Measurements from ENCODE around the gene THBS2. TPM values are rescaled to one million over a fixed set of nuclear protein-coding genes. Genes with fewer than 3 reads are reported as not detected.

THBS2 gene
- total and polyA plus RNA-seq, 2 of the 8 experiments (the other 6 are each of a cell fraction or from before 2014, with no cell fraction given), result 11.0 to 22.5 TPM

DNA sequence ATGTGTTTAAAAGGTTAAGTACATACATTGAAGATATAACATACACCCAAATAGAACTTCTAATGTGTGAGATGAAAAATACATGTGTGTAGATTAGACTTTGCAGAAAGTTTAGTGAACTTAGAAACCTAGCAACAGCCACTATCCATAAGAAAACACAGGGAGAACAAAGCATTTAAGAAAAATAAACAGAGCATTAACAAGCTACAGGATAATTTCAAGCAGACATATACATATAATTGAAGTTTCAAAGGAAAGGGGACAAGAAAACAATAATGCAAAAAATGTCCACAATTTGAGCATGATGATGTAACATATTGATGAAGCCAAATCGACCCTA, 18.2 kb upstream of the THBS2 start:
- H3K79me1 ChIP-seq (ENCODE audit: low read depth, low read length), result no peaks in the 10 kb centered on the region
- H3K27me3 ChIP-seq (replicated peaks in 1 of 4; ENCODE audit: control insufficient read depth in 3 of 4, extremely low read depth in 1 of 4, insufficient read depth in 3 of 4, low read length in 3 of 4), result no peaks in the 10 kb centered on the region; a peak in 1 of 7 replicates
- H4K8ac ChIP-seq (ENCODE audit: extremely low read depth, insufficient read depth, low read length), result no peak overlapping the region
- ChIA-PET POLR2A (ENCODE audit: partially characterized antibody) (interaction anchor here (1.5 kb wide), 1 partner anchor 20 kb away, joined by 3 read pairs; no protein-coding TSS in a partner anchor), CTCF (ENCODE audit: partially characterized antibody) (interaction anchor here (1.2 to 1.3 kb wide), 2 partner anchors 13 to 49 kb away, joined by 3 read pairs; no protein-coding TSS in a partner anchor)
- no peaks in the 10 kb centered on the region for H3K79me2 ChIP-seq (ENCODE audit: control insufficient read depth in 1 of 2, insufficient read depth in 2 of 2, low read length in 2 of 2)
- H4K5ac ChIP-seq (ENCODE audit: insufficient read length, low read depth, low read length), result no peak overlapping the region
- no peak overlapping the region for H3K4ac ChIP-seq (replicated peaks; ENCODE audit: insufficient read length, low read depth, low read length)
- H3K9me3 ChIP-seq (ENCODE audit: insufficient read depth in 2 of 2, low read depth in 1 of 2, low read length in 1 of 2), result no peaks in the 10 kb centered on the region
- H3K4me3 ChIP-seq (ENCODE audit: extremely low read depth in 1 of 4, insufficient read depth in 2 of 4, low read depth in 3 of 4, low read length in 4 of 4), result no peak overlapping the region
- H2BK15ac ChIP-seq (ENCODE audit: low read length), result no peak overlapping the region
- no peaks in the 10 kb centered on the region for H4K20me1 ChIP-seq (replicated peaks in 1 of 2; ENCODE audit: control insufficient read depth in 1 of 2, insufficient read depth in 2 of 2, low read length in 2 of 2)
- no peak overlapping the region for H2BK120ac ChIP-seq (replicated peaks; ENCODE audit: low read depth, low read length)
- no peak overlapping the region for H3K23ac ChIP-seq (ENCODE audit: insufficient read length)
- H3K27ac ChIP-seq (ENCODE audit: low read depth, low read length), result no peak overlapping the region
- DNase-seq (ENCODE audit: low read depth in 1 of 2, low spot score in 2 of 2) (no peak), FAIRE-seq (no peak)
- H3K14ac ChIP-seq (ENCODE audit: insufficient read length), result no peak overlapping the region
- no peak overlapping the region for H3K9ac ChIP-seq (replicated peaks in 1 of 4; ENCODE audit: extremely low read depth in 1 of 4, low read depth in 3 of 4, low read length in 3 of 4)
- H3K4me2 ChIP-seq (ENCODE audit: insufficient read depth in 1 of 2, low read depth in 2 of 2, low read length in 2 of 2), result no peak overlapping the region
- no peak overlapping the region for H3K56ac ChIP-seq (replicated peaks; ENCODE audit: insufficient read length, low read depth, low read length)
- H2AFZ ChIP-seq (ENCODE audit: low read length), result no peak overlapping the region
- H3K23me2 ChIP-seq (ENCODE audit: low read depth, low read length), result no peaks in the 10 kb centered on the region
- H3K36me3 ChIP-seq (ENCODE audit: control insufficient read depth in 2 of 4, insufficient read depth in 4 of 4, low read length in 3 of 4), result no peaks in the 10 kb centered on the region
- H2BK5ac ChIP-seq (ENCODE audit: low read depth, low read length), result no peak overlapping the region
- no peak overlapping the region for H2BK20ac ChIP-seq (ENCODE audit: low read length)
- H2AK5ac ChIP-seq (ENCODE audit: low read depth, low read length), result no peak overlapping the region
- H3K4me1 ChIP-seq (replicated peaks in 1 of 4; ENCODE audit: control insufficient read depth in 3 of 4, insufficient read depth in 4 of 4, low read length in 3 of 4), result peaks cover 4 to 8% (median 6%) of the 10 kb centered on the region in 4 experiments; a peak in 6 of 7 replicates
- H4K91ac ChIP-seq (replicated peaks; ENCODE audit: insufficient read length, low read length), result no peak overlapping the region
- WGBS, 2 experiments (ENCODE audit: extremely low coverage in 1 of 2, insufficient coverage in 1 of 2, insufficient read length in 1 of 2, insufficient replicate concordance in 2 of 2, low coverage in 1 of 2, low lambda C conversion rate in 2 of 2, missing lambda C conversion rate in 1 of 2), result 72% methylated on average over 1 of the region's 1 CpG; no CpG with 5 or more reads in 1 of the 2 experiments
- no peak overlapping the region for H3K18ac ChIP-seq (ENCODE audit: extremely low read depth, low read length)
- H2BK12ac ChIP-seq (ENCODE audit: low read depth, low read length), result no peak overlapping the region
- TF ChIP-seq RBBP5 (IDR thresholded peaks at IDR 0.05; ENCODE audit: borderline replicate concordance, low read depth, low read length) (no peak), HDAC2 (IDR thresholded peaks at IDR 0.05; ENCODE audit: borderline replicate concordance in 1 of 2, low read depth in 2 of 2, low read length in 2 of 2) (no peak), EZH2 (IDR thresholded peaks at IDR 0.05; ENCODE audit: low read depth, low read length, severe bottlenecking) (no peak), TBP (IDR thresholded peaks at IDR 0.05; ENCODE audit: low read depth, low read length) (no peak), TAF1 (IDR thresholded peaks at IDR 0.05; ENCODE audit: low read depth, low read length) (no peak), CEBPB (IDR thresholded peaks at IDR 0.05; ENCODE audit: low read depth, low read length) (no peak), TAF7 (optimal IDR thresholded peaks at IDR 0.05; ENCODE audit: borderline replicate concordance, low read depth, low read length) (no peak)
- TF ChIP-seq, protein P1, sequence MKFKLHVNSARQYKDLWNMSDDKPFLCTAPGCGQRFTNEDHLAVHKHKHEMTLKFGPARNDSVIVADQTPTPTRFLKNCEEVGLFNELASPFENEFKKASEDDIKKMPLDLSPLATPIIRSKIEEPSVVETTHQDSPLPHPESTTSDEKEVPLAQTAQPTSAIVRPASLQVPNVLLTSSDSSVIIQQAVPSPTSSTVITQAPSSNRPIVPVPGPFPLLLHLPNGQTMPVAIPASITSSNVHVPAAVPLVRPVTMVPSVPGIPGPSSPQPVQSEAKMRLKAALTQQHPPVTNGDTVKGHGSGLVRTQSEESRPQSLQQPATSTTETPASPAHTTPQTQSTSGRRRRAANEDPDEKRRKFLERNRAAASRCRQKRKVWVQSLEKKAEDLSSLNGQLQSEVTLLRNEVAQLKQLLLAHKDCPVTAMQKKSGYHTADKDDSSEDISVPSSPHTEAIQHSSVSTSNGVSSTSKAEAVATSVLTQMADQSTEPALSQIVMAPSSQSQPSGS (IDR thresholded peaks at IDR 0.05; ENCODE audit: low read length), result no peak

Data from H1 (cell line).